HepG2 (cell line): ENCODE measurements around the gene C22orf31. TPM values are rescaled to one million over a fixed set of nuclear protein-coding genes. Genes with fewer than 3 reads are reported as not detected.

Experiments
- HDAC2 ChIP-seq: sonication (generic); formaldehyde crosslinking; IDR thresholded peaks from 2 replicates; pipeline ENCODE4 v1.4.0; 2020; ENCODE audit warnings: missing genetic modification reagents
- KAT8 ChIP-seq: IDR thresholded peaks from 2 replicates; pipeline ENCODE4 v1.6.1; 2016; ENCODE audit warnings: missing genetic modification reagents, missing compliant biosample characterization
- MAZ ChIP-seq, 2 experiments: sonication (generic) in 1 of 2; formaldehyde crosslinking in 1 of 2; IDR thresholded peaks; 2 replicates each; pipeline versions ENCODE4 v1.5.0 to v1.6.1; 2012 to 2020; ENCODE audit warnings: low read depth in 2 of 2, mild to moderate bottlenecking in 2 of 2, borderline replicate concordance in 1 of 2, improper control_type of control experiment in 1 of 2, low read length in 1 of 2, missing genetic modification reagents in 1 of 2, moderate library complexity in 1 of 2
- NR2F6 ChIP-seq, 2 experiments: IDR thresholded peaks; 2 replicates each; pipeline ENCODE4 v1.6.1; 2016; ENCODE audit warnings: antibody characterized with exemption in 1 of 2, mild to moderate bottlenecking in 1 of 2
- RCOR2 ChIP-seq: IDR thresholded peaks from 2 replicates; pipeline ENCODE4 v1.6.1; 2016; ENCODE audit warnings: missing biosample characterization, missing genetic modification reagents
- SAP130 ChIP-seq: IDR thresholded peaks from 2 replicates; pipeline ENCODE4 v1.6.1; 2016; ENCODE audit warnings: low read depth
- ZNF12 ChIP-seq: sonication (generic); formaldehyde crosslinking; IDR thresholded peaks from 2 replicates; pipeline ENCODE4 v1.5.0; 2020; ENCODE audit warnings: missing genetic modification reagents
- ZNF253 ChIP-seq: sonication (generic); formaldehyde crosslinking; IDR thresholded peaks from 2 replicates; pipeline ENCODE4 v1.8.0; 2022; ENCODE audit warnings: mild to moderate bottlenecking, missing genetic modification reagents, borderline replicate concordance
- ZNF629 ChIP-seq: sonication (generic); formaldehyde crosslinking; conservative IDR thresholded peaks from 2 replicates; pipeline ENCODE4 v1.5.0; 2020; ENCODE audit warnings: missing genetic modification reagents
- polyA plus RNA-seq, 8 experiments: library from polyadenylated mRNA; depleted of rRNA in 3 of 8; stranded (reverse) in 7 of 8; unstranded in 1 of 8; fragments of >200 nt; fragmentation: Illumina TruSeq in 4 of 8; extraction: Trizol in 4 of 8; gene quantifications; 2 replicates each; pipeline versions ENCODE4 v1.2.1 to v1.2.3, GENCODE V29; 2011 to 2016; ENCODE audit warnings: low read depth in 4 of 8, missing spikeins in 1 of 8, mixed read lengths in 1 of 8; ENCODE audit not compliant: insufficient read depth in 1 of 8
- total RNA-seq, 5 experiments: library from RNA; depleted of rRNA; stranded (reverse); fragments of >200 nt; fragmentation: Illumina TruSeq; extraction: Trizol; gene quantifications; 2 replicates each; pipeline ENCODE4 v1.2.3, GENCODE V29; 2016; ENCODE audit warnings: low read depth in 1 of 5
- TF ChIP-seq, protein P1 (sequence below): sonication (generic); formaldehyde crosslinking; IDR thresholded peaks from one replicate; pipeline ENCODE4 v1.5.1; 2020; ENCODE audit warnings: mild to moderate bottlenecking, missing genetic modification reagents; ENCODE audit errors: not compliant biosample characterization
- TF ChIP-seq, protein P2 (sequence below): IDR thresholded peaks from 2 replicates; pipeline ENCODE4 v1.6.1; 2018; ENCODE audit warnings: missing genetic modification reagents, mild to moderate bottlenecking, missing compliant biosample characterization
- TF ChIP-seq, protein P3 (sequence below): sonication (generic); formaldehyde crosslinking; IDR thresholded peaks from 2 replicates; pipeline ENCODE4 v1.5.0; 2020; ENCODE audit warnings: mild to moderate bottlenecking, missing genetic modification reagents

C22orf31 gene
- total and polyA plus RNA-seq, 2 of the 13 experiments (the other 11 are each of a cell fraction or from before 2014, with no cell fraction given), result not detected

DNA sequence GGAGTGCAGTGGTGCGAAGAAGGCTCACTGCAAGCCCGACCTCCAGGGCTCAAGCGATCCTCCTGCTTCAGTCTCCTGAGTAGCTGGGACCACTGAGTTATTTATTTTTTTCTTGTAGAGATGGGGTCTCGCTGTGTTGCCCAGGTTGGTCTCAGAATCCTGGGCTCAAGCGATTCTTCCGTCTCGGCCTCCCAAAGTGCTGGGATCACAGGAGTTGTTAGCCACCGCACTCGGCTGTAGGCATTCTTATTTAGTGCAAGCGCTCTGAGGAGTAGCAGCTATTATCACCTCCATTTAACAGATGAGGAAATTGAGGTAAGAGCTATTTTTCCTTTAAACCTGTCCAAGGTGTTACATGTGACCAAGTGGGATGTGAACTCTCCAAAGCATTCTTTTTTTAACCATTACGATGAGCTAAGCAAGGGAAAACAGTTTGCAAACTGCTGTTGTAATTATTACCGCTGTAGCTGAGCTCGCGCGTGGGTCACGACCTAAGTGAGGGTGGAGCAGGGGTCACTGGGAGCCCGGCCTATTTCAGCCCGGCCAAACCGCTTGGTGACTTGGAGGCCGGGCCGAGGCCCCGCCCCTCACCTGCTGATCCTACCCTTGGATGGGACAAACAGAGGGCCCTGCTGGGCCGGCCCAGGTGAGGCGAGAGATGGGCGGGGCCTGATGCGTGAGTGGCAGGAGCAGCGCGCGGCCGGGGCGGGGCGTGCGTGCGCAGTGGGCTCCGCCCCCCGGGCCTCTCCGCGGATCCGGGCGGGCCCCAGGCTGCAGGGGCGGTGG, 10.8 kb upstream of the C22orf31 start (continued):
- TF ChIP-seq MAZ (IDR thresholded peaks at IDR 0.05; ENCODE audit: borderline replicate concordance, low read depth, low read length), result no peak
- 0 out of 2 replicates have a peak, but pooled peaks have one; percentile 26 for TF ChIP-seq MAZ (CRISPR knock-in tag; IDR thresholded peaks at IDR 0.05; ENCODE audit: low read depth)
- TF ChIP-seq, protein P1, sequence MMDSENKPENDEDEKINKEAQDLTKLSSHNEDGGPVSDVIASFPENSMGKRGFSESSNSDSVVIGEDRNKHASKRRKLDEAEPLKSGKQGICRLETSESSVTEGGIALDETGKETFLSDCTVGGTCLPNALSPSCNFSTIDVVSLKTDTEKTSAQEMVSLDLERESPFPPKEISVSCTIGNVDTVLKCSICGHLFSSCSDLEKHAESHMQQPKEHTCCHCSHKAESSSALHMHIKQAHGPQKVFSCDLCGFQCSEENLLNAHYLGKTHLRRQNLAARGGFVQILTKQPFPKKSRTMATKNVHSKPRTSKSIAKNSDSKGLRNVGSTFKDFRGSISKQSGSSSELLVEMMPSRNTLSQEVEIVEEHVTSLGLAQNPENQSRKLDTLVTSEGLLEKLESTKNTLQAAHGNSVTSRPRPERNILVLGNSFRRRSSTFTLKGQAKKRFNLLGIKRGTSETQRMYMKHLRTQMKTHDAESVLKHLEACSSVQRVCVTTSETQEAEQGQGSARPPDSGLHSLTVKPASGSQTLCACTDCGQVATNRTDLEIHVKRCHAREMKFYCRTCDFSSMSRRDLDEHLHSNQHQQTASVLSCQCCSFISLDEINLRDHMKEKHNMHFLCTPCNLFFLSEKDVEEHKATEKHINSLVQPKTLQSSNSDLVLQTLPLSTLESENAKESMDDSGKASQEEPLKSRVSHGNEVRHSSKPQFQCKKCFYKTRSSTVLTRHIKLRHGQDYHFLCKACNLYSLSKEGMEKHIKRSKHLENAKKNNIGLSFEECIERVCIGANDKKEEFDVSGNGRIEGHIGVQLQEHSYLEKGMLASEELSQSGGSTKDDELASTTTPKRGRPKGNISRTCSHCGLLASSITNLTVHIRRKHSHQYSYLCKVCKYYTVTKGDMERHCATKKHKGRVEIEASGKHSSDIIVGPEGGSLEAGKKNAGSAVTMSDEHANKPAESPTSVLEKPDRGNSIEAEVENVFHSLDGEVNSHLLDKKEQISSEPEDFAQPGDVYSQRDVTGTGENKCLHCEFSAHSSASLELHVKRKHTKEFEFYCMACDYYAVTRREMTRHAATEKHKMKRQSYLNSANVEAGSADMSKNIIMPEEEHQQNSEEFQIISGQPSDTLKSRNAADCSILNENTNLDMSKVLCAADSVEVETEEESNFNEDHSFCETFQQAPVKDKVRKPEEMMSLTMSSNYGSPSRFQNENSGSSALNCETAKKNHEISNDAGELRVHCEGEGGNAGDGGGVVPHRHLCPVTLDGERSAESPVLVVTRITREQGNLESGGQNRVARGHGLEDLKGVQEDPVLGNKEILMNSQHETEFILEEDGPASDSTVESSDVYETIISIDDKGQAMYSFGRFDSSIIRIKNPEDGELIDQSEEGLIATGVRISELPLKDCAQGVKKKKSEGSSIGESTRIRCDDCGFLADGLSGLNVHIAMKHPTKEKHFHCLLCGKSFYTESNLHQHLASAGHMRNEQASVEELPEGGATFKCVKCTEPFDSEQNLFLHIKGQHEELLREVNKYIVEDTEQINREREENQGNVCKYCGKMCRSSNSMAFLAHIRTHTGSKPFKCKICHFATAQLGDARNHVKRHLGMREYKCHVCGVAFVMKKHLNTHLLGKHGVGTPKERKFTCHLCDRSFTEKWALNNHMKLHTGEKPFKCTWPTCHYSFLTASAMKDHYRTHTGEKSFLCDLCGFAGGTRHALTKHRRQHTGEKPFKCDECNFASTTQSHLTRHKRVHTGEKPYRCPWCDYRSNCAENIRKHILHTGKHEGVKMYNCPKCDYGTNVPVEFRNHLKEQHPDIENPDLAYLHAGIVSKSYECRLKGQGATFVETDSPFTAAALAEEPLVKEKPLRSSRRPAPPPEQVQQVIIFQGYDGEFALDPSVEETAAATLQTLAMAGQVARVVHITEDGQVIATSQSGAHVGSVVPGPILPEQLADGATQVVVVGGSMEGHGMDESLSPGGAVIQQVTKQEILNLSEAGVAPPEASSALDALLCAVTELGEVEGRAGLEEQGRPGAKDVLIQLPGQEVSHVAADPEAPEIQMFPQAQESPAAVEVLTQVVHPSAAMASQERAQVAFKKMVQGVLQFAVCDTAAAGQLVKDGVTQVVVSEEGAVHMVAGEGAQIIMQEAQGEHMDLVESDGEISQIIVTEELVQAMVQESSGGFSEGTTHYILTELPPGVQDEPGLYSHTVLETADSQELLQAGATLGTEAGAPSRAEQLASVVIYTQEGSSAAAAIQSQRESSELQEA, result no peak
- peak; percentile 91 for TF ChIP-seq ZNF629 (CRISPR knock-in tag)
- no peak for TF ChIP-seq ZNF253
- TF ChIP-seq KAT8 (CRISPR knock-in tag), result no peak
- TF ChIP-seq HDAC2 (CRISPR knock-in tag), result 0 out of 2 replicates have a peak, but pooled peaks have one; percentile 10
- TF ChIP-seq ZNF12, result 0 out of 2 replicates have a peak, but pooled peaks have one; percentile 18
- TF ChIP-seq NR2F6 (IDR thresholded peaks at IDR 0.05), result no peak
- TF ChIP-seq NR2F6 (CRISPR knock-in tag; IDR thresholded peaks at IDR 0.05), result peak; percentile 33; the same call in 1 of the 2 replicates
- TF ChIP-seq, protein P2, sequence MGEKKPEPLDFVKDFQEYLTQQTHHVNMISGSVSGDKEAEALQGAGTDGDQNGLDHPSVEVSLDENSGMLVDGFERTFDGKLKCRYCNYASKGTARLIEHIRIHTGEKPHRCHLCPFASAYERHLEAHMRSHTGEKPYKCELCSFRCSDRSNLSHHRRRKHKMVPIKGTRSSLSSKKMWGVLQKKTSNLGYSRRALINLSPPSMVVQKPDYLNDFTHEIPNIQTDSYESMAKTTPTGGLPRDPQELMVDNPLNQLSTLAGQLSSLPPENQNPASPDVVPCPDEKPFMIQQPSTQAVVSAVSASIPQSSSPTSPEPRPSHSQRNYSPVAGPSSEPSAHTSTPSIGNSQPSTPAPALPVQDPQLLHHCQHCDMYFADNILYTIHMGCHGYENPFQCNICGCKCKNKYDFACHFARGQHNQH (CRISPR knock-in tag), result 0 out of 2 replicates have a peak, but pooled peaks have one; percentile 14
- TF ChIP-seq SAP130 (CRISPR knock-in tag), result peak; percentile 44; the same call in 1 of the 2 replicates
- 0 out of 2 replicates have a peak, but pooled peaks have one; percentile 50 for TF ChIP-seq RCOR2
- TF ChIP-seq, protein P3, sequence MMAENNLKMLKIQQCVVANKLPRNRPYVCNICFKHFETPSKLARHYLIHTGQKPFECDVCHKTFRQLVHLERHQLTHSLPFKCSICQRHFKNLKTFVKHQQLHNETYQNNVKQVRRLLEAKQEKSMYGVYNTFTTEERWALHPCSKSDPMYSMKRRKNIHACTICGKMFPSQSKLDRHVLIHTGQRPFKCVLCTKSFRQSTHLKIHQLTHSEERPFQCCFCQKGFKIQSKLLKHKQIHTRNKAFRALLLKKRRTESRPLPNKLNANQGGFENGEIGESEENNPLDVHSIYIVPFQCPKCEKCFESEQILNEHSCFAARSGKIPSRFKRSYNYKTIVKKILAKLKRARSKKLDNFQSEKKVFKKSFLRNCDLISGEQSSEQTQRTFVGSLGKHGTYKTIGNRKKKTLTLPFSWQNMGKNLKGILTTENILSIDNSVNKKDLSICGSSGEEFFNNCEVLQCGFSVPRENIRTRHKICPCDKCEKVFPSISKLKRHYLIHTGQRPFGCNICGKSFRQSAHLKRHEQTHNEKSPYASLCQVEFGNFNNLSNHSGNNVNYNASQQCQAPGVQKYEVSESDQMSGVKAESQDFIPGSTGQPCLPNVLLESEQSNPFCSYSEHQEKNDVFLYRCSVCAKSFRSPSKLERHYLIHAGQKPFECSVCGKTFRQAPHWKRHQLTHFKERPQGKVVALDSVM, result 0 out of 2 replicates have a peak, but pooled peaks have one; percentile 11
